HK-2 (cell line): Measurements from ENCODE around the gene ACAA1.
A peak's percentile ranks its signal among the peaks of the same experiment; 100 is the strongest.

Experiments
- DNase-seq: peaks from one replicate; pipeline ENCODE4 v3.0.0-alpha.2; 2018; ENCODE audit not compliant: unreplicated experiment

Gene ACAA1

GRCh38 chr3:38119821-38120692, 16.9 kb downstream of the ACAA1 start:
- DNase-seq: no peak

GRCh38 chr3:38119248-38119544, 17.7 kb downstream of the ACAA1 start:
- DNase-seq: no peak

GRCh38 chr3:38118421-38119247, 18.3 kb downstream of the ACAA1 start:
- DNase-seq: no peak

GRCh38 chr3:38117748-38118420, 19.0 kb downstream of the ACAA1 start:
- peak; percentile 43 for DNase-seq

GRCh38 chr3:38117163-38117716, 19.7 kb downstream of the ACAA1 start:
- DNase-seq: no peak

- DNase-seq: no peak
These were observed 20.3 kb downstream of the ACAA1 start for GRCh38 chr3:38116471-38117162.

- no peak for DNase-seq
These were observed 21.1 kb downstream of the ACAA1 start for GRCh38 chr3:38115645-38116427.

GRCh38 chr3:38114875-38115644, 21.9 kb downstream of the ACAA1 start:
- no peak for DNase-seq

- no peak for DNase-seq
These were observed 22.7 kb downstream of the ACAA1 start for GRCh38 chr3:38114052-38114874.

GRCh38 chr3:38112378-38112761, 24.6 kb downstream of the ACAA1 start:
- DNase-seq: no peak

- no peak for DNase-seq
These were observed 25.1 kb downstream of the ACAA1 start for GRCh38 chr3:38111696-38112377.

GRCh38 chr3:38111201-38111600, 25.7 kb downstream of the ACAA1 start:
- no peak for DNase-seq

GRCh38 chr3:38110314-38111050, 26.4 kb downstream of the ACAA1 start:
- no peak for DNase-seq

- no peak for DNase-seq
These were observed 27.2 kb downstream of the ACAA1 start for GRCh38 chr3:38109580-38110313.

GRCh38 chr3:38108649-38109579, 28.0 kb downstream of the ACAA1 start:
- no peak for DNase-seq
